GM12878 (cell line): ENCODE data around the gene FOXL3. TPM values are rescaled to one million over a fixed set of nuclear protein-coding genes. Genes with fewer than 3 reads are reported as not detected.

ENCODE experiments used
- ATAC-seq: fragments of 200-7000 bp; cut with Tn5 transposase; 3 replicates; pipeline ENCODE4 v1.9.1; 2020; ENCODE audit warnings: mild to moderate bottlenecking, moderate library complexity
- BruUV-seq: library from RNA; stranded (reverse); fragments of 400-500 nt; replicated peaks from 2 replicates; lab custom pipeline; 2021; lab: Mats Ljungman, UMichigan
- CTCF ChIA-PET: fragments of 300-600 bp; sonication (Branson Sonifier 250); formaldehyde crosslinking; extraction: SDS; loops from one replicate; lab custom pipeline; 2021; ENCODE audit warnings: inconsistent platforms; lab: Yijun Ruan, JAX
- POLR2A ChIA-PET: fragments of 350-600 bp; formaldehyde crosslinking; extraction: SDS; loops from one replicate; lab custom pipeline; 2021; ENCODE audit warnings: inconsistent platforms; lab: Charles Lee
- RAD21 ChIA-PET: fragments of 300-600 bp; sonication (Branson Sonifier 250); formaldehyde crosslinking; loops from one replicate; lab custom pipeline; 2023; ENCODE audit warnings: antibody characterized with exemption; ENCODE audit not compliant: unreplicated experiment; lab: Charles Lee
- SMC1A ChIA-PET: fragments of 300-600 bp; sonication (Branson Sonifier 250); formaldehyde crosslinking; loops from one replicate; lab custom pipeline; 2023; ENCODE audit not compliant: unreplicated experiment, uncharacterized antibody; lab: Charles Lee
- DNase-seq: peaks from one replicate; pipeline ENCODE4 v3.0.0-alpha.2; 2011; ENCODE audit warnings: low read depth, low spot score
- FAIRE-seq: peaks from 3 replicates; lab custom pipeline; 2011; peaks lifted over from hg19 to GRCh38; lab: Jason Lieb, UNC
- H2AFZ ChIP-seq: 2 replicates; pipeline ENCODE4 v1.6.0; 2011; ENCODE audit warnings: low read depth, low read length, control low read depth; ENCODE audit not compliant: control insufficient read depth
- H3K27ac ChIP-seq: 2 replicates; pipeline ENCODE4 v1.5.1; 2011; ENCODE audit warnings: control low read depth; ENCODE audit not compliant: control insufficient read depth, insufficient read depth
- H3K27me3 ChIP-seq, 2 experiments: replicated peaks in 1 of 2; 2 replicates each; pipeline versions ENCODE4 v1.6.0 to v1.6.1; 2011; ENCODE audit warnings: low read length in 1 of 2; ENCODE audit not compliant: control insufficient read depth in 2 of 2, insufficient read depth in 2 of 2
- H3K36me3 ChIP-seq, 2 experiments: 2 replicates each; pipeline ENCODE4 v1.5.1; 2011; ENCODE audit warnings: low read length in 1 of 2; ENCODE audit not compliant: control insufficient read depth in 2 of 2, insufficient read depth in 2 of 2
- H3K4me1 ChIP-seq: 2 replicates; pipeline ENCODE4 v1.6.1; 2011; ENCODE audit warnings: mild to moderate bottlenecking, low read length, moderate library complexity, mixed read lengths; ENCODE audit not compliant: control insufficient read depth, insufficient read depth
- H3K4me2 ChIP-seq: 2 replicates; pipeline ENCODE4 v1.6.0; 2011; ENCODE audit warnings: control low read depth; ENCODE audit not compliant: control insufficient read depth, insufficient read depth
- H3K4me3 ChIP-seq: fragments of 200-600 bp; sonication (generic); 2 replicates; pipeline ENCODE4 v1.5.1; 2016
- H3K79me2 ChIP-seq: 2 replicates; pipeline ENCODE4 v1.6.0; 2011; ENCODE audit warnings: low read length; ENCODE audit not compliant: control insufficient read depth, insufficient read depth
- H3K9ac ChIP-seq: 2 replicates; pipeline ENCODE4 v1.8.0; 2011; ENCODE audit warnings: low read length, control low read depth, mixed read lengths; ENCODE audit not compliant: control insufficient read depth, insufficient read depth
- H3K9me3 ChIP-seq: replicated peaks from 3 replicates; pipeline ENCODE4 v1.5.1; 2011; ENCODE audit warnings: mild to moderate bottlenecking, low read length; ENCODE audit not compliant: control insufficient read depth, insufficient read depth
- H4K20me1 ChIP-seq: 2 replicates; pipeline ENCODE4 v1.6.0; 2011; ENCODE audit not compliant: control insufficient read depth, insufficient read depth
- ATF2 ChIP-seq: IDR thresholded peaks from 2 replicates; pipeline ENCODE4 v1.6.1; 2012; ENCODE audit warnings: low read length, inconsistent platforms
- KLF5 ChIP-seq: fragments of 450-650 bp; IDR thresholded peaks from 2 replicates; pipeline ENCODE4 v1.6.1; 2014; ENCODE audit warnings: mild to moderate bottlenecking; ENCODE audit not compliant: partially characterized antibody
- PBX3 ChIP-seq: IDR thresholded peaks from 2 replicates; pipeline ENCODE4 v1.6.1; 2011; ENCODE audit warnings: mild to moderate bottlenecking, low read depth, low read length, moderate library complexity; ENCODE audit not compliant: insufficient replicate concordance
- RB1 ChIP-seq: fragments of 450-650 bp; formaldehyde crosslinking; IDR thresholded peaks from 2 replicates; pipeline ENCODE4 v1.6.1; 2017; ENCODE audit warnings: mild to moderate bottlenecking, borderline replicate concordance
- SMARCA5 ChIP-seq: fragments of 450-650 bp; IDR thresholded peaks from 2 replicates; pipeline ENCODE4 v1.6.1; 2017; ENCODE audit warnings: mild to moderate bottlenecking
- SUPT20H ChIP-seq: IDR thresholded peaks from 2 replicates; pipeline ENCODE4 v1.6.1; 2011; ENCODE audit warnings: low read depth, mild to moderate bottlenecking, low read length, moderate library complexity, borderline replicate concordance; ENCODE audit not compliant: control insufficient read depth
- ZNF592 ChIP-seq: fragments of 450-650 bp; IDR thresholded peaks from 2 replicates; pipeline ENCODE4 v1.6.1; 2017; ENCODE audit warnings: mild to moderate bottlenecking, moderate library complexity
- WGBS: methylation state at CpG from one replicate; pipeline ENCODE4 v1.1.6; 2016; ENCODE audit warnings: low lambda C conversion rate; ENCODE audit not compliant: insufficient replicate concordance, insufficient coverage; ENCODE audit errors: missing lambda C conversion rate; 5-methylcytosine and 5-hydroxymethylcytosine counted together
- in situ Hi-C: fragments of 300-500 bp; cut with MboI; formaldehyde crosslinking; loops from 9 replicates; pipeline ENCODE4 v1.14.3; 2018; ENCODE audit warnings: mixed read lengths
- intact Hi-C: fragments of 100-400 bp; cut with micrococcal nuclease; formaldehyde crosslinking; loops from one replicate; pipeline ENCODE4 v1.14.2; 2022; ENCODE audit not compliant: unreplicated experiment
- polyA plus RNA-seq, 11 experiments: library from polyadenylated mRNA; depleted of rRNA in 4 of 11; unstranded in 6 of 11; stranded (reverse) in 5 of 11; fragments of >200 nt; fragmentation: Nextera tagmentation in 4 of 11; fragmentation: Illumina TruSeq in 1 of 11; extraction: Ambion mirVana in 4 of 11; extraction: Trizol in 1 of 11; gene quantifications; 1 replicate in 1 of 11; 2 replicates in 10 of 11; pipeline versions ENCODE4 v1.2.1 to v1.2.3, GENCODE V29; 2011 to 2016; ENCODE audit warnings: inconsistent platforms in 2 of 11, missing spikeins in 2 of 11, low read depth in 1 of 11
- total RNA-seq, 4 experiments: library from RNA; depleted of rRNA in 3 of 4; stranded (reverse); fragments of >200 nt in 3 of 4; fragmentation: Illumina TruSeq in 1 of 4; extraction: Trizol in 1 of 4; gene quantifications; 2 replicates each; pipeline versions ENCODE4 v1.2.1 to v1.2.3, GENCODE V29; 2013 to 2021

Gene FOXL3
- total and polyA plus RNA-seq, 10 of the 15 experiments (the other 5 are each of a cell fraction or from before 2014, with no cell fraction given), result not detected

- BruUV-seq, result no TSS peak
- ATAC-seq (no peak), FAIRE-seq (no peak), DNase-seq (no peak)
- Histone ChIP-seq H2AFZ (no peak overlapping the region), H4K20me1 (no peaks in the 10 kb centered on the region), H3K4me2 (no peak overlapping the region), H3K4me1 (no peaks in the 10 kb centered on the region), H3K9ac (no peak overlapping the region), H3K9me3 (no peaks in the 10 kb centered on the region; the same call in 2 of the 3 replicates), H3K27ac (no peak overlapping the region), H3K4me3 (no peak overlapping the region), H3K27me3 (no peaks in the 10 kb centered on the region), H3K79me2 (no peaks in the 10 kb centered on the region), H3K36me3 (no peaks in the 10 kb centered on the region)
- TF ChIP-seq KLF5, result no peak
- no peak for TF ChIP-seq ZNF592
- TF ChIP-seq ATF2, result no peak
- no peak for TF ChIP-seq PBX3
- no peak for TF ChIP-seq SMARCA5
- TF ChIP-seq SUPT20H, result no peak
- no peak for TF ChIP-seq RB1
- WGBS, result 51% methylated on average over 19 of the region's 20 CpGs
- intact Hi-C loops, result loop anchor here (10.0 kb wide), 1 partner anchor 200 kb away; no protein-coding TSS in a partner anchor
- ChIA-PET SMC1A (no interaction called here), CTCF (interaction anchor here (0.6 kb wide), 1 partner anchor 450 kb away, joined by 3 read pairs; no protein-coding TSS in a partner anchor), RAD21 (no interaction called here), POLR2A (no interaction called here)
- in situ Hi-C loops, result no loop called here
These were observed 35.3 kb downstream of the FOXL3 start for GRCh38 chr7:325051-325798.
